Thyroid gland (tissue), 4 donors: Measurements from ENCODE around the gene ALOX15B.

Experiments used
- POLR2A ChIP-seq, 2 donors: fragments of 450-650 bp; IDR thresholded peaks; one replicate each; pipeline ENCODE4 v1.6.1; 2017; ENCODE audit warnings: antibody characterized with exemption in 2 of 2, mild to moderate bottlenecking in 2 of 2, moderate library complexity in 1 of 2
- TF ChIP-seq, protein P1 (sequence below), 6 experiments: fragments of 200-600 bp in 3 of 6; fragments of 450-650 bp in 3 of 6; sonication (generic) in 3 of 6; IDR thresholded peaks; one replicate each; pipeline ENCODE4 v1.5.1; 2016 to 2019; ENCODE audit warnings: antibody characterized with exemption in 6 of 6, mild to moderate bottlenecking in 2 of 6, inconsistent platforms in 1 of 6, moderate library complexity in 1 of 6

DNA sequence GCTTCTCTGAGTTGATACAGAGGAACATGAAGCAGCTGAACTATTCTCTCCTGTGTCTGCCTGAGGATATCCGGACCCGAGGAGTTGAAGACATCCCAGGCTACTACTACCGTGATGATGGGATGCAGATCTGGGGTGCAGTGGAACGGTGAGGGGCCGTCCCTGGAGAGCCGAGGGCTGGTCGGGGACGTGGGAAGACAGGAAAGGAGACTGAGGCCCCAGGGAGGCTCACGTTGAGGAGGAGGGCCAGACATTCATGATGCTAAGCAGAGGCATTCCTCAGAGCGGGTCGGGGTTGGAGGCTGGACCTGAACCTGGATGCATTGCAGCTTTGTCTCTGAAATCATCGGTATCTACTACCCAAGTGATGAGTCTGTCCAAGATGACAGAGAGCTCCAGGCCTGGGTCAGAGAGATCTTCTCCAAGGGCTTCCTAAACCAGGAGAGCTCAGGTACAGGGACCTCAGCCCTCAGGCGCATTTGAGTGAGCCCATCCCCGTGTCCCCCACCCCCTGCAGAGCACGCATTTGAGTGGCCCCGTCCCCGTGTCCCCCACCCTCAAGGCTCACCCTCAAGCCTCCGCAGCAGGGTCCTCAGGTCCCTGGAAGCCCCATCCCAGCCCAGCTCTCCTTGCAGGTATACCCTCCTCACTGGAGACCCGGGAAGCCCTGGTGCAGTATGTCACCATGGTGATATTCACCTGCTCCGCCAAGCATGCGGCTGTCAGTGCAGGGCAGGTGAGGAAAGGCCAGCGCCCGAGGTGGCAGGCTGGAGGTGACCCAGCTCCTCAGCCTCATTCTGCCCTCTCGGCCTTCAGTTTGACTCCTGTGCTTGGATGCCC is 8.3 kb downstream of the ALOX15B start:
- TF ChIP-seq, protein P1, sequence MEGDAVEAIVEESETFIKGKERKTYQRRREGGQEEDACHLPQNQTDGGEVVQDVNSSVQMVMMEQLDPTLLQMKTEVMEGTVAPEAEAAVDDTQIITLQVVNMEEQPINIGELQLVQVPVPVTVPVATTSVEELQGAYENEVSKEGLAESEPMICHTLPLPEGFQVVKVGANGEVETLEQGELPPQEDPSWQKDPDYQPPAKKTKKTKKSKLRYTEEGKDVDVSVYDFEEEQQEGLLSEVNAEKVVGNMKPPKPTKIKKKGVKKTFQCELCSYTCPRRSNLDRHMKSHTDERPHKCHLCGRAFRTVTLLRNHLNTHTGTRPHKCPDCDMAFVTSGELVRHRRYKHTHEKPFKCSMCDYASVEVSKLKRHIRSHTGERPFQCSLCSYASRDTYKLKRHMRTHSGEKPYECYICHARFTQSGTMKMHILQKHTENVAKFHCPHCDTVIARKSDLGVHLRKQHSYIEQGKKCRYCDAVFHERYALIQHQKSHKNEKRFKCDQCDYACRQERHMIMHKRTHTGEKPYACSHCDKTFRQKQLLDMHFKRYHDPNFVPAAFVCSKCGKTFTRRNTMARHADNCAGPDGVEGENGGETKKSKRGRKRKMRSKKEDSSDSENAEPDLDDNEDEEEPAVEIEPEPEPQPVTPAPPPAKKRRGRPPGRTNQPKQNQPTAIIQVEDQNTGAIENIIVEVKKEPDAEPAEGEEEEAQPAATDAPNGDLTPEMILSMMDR (IDR thresholded peaks at IDR 0.05) = no peak
- no peak for TF ChIP-seq POLR2A (IDR thresholded peaks at IDR 0.05)
